ENCODE results near the gene RAPGEF4.

Gene RAPGEF4

DNA sequence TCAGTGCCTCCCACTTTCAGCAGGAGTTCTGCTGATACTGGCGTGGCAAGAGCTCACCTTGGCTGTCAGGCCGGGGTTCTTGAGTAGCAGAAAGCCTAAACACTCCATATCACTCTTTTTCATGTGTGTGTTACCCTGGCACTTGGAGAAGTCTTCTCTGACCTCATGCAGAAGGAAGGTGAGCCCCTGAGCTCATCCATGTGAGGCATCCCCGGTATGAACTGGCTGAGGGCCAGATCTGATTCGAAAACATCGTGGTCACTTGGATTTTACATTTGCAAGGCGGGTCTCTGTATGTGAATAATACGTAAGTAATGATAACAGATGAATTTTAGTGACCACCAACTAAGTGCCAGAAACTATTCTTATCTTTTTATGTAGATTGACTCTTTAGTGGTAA lies 93.6 kb downstream of the RAPGEF4 start:
- no peak for DNase-seq

DNA sequence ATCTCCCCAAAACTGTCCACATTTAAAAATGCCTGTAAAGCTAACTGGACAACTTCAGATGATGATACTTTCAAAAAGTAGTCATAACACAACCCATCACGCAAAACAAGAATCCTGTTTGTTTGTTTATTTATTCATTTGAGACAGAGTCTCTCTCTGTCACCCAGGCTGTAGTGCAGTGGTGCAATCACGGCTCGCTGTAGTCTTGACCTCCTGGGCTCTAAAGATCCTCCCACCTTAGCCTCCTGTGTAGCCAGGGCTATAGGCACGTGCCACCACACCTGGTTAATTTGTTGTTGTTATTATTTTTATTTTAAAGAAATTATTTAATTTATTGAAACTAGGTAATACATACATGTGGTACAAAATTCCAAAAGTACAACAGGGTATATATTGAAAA lies 94.8 kb downstream of the RAPGEF4 start:
- DNase-seq = no peak

DNA sequence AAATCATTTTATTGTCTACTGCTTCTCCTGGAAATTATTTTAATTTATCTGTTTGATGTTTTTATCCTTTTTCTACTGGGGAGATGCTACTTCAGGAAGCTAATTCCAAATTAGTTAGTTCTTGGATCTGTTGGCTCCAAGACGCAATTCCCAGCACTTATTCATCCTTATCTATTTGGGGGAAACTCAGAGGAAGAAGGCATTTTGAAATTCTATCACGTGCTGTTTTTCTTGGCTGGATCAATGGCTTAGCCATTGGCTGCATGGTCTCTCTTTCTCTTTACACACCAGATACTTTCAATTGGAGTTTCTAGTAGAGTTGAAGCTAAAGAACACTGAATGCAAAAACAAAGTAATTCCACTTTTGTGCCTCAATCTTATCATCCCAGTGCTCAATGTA lies 98.3 kb downstream of the RAPGEF4 start:
- no peak for DNase-seq

DNA sequence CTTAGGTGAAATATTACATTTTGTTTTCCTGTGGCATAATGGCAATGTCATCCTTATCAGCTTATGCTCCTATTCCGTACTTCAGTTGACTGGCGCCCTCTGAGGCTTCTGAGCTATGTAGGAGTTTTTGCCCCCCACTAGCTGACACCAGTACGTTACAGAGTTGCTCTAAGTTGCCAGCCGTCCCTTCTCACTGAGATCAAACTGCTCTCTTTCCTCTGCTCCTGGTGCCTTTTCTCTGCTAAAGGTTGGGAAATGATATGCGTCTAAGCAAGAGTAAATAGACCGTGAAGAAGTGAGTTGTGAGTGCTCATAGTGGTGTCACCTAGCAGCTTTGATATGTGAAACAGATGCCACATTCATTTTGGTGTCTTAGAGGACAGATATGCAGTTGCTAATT lies 99.2 kb downstream of the RAPGEF4 start:
- DNase-seq = no peak

DNA sequence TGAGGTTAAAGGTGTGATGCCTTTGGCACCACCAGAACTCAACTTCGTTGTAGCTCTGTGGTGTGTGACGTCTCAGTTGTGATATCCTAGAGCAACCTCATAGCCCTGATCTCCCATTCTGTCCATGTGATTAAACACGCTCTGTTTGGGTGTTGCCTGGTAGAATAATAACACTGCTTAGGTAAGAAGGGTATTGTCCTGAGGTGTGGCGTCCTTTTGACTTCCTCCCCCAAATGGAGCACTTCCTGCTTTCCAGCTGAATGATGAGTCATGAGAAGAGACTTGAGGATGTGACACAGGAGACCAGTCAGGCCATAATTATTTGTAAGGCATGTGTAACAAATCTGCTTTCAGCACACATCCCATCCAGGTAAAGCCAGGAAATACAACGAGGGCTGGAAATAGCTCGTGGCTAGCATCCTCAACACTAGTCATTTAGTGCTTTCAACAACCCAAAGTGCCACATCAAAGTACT lies 100.7 kb downstream of the RAPGEF4 start:
- DNase-seq = peak in 1 of 2 donors; percentile 30

DNA sequence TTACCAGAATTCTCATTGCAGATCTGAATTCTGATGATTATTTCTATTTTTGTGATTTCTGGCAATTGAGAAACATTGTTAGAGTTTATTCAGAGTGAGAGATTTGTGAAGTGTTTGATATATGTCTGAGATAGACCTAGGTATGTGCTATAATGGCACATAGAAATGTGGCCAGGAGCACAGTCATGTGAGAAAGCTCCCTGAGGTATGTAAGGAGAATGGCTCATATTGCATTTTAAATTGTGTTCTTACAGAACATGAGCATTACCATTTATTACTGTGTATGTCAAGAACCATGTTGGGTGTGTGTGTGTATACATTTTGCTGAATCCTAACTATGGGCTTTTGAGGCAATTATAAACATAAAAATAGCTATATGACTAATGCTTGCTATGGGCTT lies 101.2 kb downstream of the RAPGEF4 start:
- no peak for DNase-seq

DNA sequence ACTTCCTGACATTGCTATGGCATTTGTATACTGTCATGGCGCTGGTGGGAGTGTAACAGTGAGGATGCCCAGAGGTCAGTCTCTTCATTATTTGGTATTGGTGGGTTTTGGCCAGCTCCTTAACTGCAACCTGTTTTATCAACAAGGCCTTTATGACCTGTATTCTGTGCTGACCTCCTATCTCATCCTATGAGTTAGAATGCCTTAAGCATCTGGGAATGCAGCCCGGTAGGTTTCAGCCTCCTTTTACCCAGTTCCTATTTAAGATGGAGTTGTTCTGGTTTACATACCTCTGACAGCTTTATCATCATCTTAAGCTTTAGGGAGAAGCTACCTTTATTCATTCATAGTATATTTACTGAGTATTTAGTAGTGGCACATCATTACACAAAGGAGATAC lies 103.8 kb downstream of the RAPGEF4 start:
- no peak for DNase-seq

DNA sequence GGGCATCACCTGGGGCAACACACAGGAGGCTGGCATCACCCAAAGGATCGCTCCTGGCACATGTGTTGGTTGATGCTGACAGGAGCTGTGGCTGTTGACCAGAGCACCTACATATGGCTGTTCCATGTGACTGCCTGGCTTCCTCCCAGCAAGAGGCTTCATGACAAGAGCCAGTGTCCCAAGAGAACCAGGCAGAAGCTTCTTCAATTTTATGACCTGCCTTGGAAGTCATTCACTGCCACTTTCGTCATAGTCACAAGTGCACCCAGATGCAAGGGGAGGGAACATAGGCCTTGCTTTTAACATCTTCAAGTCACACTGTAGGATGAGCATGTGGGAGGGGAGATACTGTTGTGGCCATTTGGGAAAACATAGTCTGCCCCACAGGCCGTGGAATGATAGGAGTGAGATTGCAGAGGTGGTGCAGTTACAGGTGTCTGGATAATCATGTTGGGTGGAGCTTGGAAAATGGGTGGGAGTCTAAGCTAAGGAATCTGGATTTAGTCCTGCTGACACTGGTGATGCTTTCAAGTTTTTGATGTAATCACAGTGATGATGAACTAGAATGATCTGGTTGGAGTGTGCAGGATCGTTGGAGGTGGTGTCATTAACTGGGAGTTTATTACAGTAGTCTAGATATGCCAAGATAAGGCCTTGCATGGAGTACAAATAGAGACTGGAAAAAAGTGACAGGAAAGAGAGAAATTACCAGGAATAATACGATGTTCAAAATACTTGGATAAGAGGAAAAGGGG lies 107.0 kb downstream of the RAPGEF4 start:
- DNase-seq = peak in 1 of 2 donors; percentile 19

DNA sequence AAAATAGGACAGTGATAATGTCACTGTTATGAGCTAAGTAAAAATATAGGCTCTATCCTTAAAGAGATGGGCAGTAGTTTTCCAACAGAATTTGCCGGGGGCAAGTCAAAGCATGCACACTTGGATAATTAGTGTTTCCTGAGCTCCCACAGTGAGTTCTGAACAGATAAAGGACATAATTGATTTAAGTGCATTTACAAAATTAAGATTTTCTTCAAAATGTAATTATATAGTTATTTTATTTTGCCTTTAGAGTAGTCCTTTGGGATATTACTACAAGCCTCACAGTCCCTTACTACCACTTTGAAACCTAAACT lies 107.6 kb downstream of the RAPGEF4 start:
- DNase-seq = no peak

DNA sequence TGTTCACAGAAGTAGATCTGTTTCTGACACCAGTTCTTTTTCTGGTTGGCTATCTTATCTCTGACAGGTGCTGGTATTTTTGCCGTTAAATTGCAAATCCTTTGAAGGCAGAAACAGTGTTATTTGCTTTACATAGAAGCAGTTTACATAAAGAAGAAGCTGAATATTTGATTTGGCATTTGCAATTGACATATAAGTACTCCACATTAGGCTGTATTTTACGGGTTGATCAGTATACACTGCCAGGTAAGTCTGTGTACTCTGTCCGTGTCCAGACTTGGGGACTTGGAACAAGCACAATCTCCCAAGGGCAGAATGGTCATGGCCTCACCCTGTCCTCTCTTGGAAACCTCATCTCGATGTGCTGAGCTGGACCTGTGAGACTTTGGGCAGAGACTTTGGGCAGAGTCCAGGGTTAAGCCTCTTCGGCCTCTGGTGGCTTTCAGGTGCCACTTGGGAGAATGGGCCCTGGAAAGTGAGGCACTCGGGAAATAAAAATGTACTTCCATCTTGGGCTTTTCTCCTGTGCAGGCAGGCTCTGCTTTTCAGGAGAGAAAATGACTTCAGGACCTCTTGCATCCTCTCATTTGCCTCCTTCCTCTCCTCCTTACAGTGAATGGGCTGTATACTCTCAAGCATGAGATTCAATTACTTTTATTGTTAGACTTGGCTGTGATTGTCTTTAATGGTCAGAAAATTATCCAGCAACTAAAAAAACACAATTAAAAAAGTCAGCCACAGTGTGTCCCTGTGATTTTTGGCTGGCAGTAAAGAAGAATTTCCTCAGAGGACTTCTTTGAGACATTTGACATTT lies 108.5 kb downstream of the RAPGEF4 start:
- no peak for DNase-seq

DNA sequence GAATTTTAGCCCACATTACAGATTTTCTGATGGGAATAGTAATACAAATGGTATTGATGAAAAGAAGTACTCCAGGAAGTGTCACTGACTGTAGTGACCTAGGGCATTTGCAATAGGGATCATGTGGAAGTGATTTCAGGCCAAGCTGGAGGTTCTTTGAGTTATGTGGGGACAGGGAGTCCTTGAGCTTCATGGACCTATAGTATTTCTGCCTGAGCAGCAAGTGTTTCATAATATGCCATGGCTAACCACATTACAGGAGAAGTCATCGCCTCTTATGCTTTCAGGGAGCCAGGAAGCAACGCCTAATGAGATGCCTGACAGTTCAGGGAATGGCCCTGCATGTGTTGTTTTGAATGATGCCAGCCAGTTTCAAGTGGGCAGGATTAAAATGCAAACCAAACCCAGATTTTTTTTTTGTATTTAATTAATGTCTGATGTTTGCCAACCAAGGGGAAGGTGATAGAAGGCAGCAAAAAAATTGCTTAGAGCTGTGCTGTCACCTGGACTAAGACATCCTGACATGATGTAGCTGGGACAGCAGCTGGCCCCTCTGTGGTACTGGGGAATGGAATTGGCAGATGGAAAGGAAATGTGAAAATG lies 109.5 kb downstream of the RAPGEF4 start:
- DNase-seq = no peak

DNA sequence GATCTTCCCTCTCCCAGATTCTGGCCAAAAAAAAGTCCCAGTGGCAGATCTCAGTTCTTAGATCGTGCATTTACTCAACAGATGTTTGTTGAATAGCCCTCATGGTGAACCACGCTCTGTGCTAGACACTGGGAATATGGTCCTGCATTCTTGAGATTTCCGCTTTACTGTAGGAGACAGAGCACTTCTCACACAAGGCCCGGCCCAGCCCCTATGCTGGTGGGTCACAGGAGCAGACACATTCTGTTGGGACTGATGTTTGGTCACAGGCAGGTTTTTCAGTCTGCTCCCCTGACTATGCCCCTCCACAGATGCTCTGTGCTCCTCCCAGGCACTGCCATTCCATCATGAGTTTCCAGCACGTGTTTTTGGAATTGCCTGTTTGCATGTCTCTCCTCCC lies 110.9 kb downstream of the RAPGEF4 start:
- DNase-seq = no peak

DNA sequence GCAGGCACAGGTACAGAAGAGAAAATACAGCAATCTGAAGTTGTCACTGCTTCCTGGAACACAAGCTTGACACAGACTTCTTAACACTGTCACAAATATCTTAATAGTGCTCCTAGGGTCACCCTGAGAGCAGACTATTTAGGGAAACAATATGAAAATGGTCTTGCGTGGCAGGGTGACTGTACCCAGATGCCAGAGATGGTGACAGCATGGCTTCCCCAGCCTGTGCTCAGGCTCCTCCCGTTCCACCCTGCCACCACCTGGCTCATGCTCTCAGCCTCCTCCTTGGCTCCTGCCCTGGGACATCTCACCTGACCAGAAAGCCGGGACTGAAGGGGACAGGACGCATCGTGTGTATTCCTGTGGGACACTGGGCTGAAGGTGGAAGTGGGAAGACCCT lies 111.5 kb downstream of the RAPGEF4 start:
- no peak for DNase-seq

DNA sequence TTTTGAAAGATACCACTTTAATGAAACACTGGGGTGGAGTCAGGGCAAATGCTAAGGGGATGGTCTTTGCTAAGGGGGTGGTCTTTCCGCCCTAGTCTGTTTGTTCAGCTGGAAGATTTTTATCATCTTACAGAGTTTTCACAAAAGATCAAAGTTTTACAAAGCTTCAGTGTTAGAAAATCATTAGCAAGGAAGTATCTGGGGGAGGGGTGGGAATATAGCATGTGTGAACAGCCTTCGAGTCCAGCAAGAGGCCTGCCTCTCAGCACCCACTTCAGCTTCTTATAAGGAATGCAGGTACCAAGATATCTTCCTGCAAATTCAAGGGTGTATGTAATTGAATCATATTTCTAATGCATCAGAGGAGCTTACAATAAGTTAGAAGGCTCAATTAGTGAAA lies 112.9 kb downstream of the RAPGEF4 start:
- no peak for DNase-seq

DNA sequence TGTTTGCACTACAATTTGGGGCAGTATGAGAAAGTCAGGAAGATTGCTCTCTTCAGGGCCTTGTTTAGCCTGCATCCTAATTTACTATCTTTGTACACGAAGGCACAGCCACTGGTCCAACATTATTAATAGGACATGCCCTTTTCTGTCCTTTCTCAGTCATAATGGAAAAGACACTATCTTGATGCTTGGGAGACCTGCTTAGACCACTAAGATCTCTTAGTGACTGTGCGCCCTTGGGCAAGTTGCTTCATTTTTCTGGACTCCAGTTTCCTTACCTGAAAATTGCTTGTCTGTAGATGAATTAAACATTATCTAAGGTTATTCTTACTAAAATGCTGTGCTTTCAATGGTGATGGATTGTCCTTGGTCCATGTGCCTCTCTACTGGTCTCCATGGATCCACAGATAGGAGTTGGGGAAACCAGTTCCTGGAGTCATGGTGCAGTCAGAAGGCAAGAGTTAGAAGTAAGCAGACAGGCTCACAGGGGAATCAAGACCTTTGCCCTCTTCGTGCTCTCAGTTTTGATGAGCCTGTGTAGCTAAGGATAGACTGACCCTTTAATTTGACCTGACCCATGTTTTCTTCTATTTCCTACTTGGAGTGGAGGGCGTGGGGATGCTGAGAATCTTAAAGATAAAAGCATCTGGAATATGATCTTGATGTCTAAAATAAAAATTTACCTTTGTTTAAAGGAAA lies 114.0 kb downstream of the RAPGEF4 start:
- no peak for DNase-seq

DNA sequence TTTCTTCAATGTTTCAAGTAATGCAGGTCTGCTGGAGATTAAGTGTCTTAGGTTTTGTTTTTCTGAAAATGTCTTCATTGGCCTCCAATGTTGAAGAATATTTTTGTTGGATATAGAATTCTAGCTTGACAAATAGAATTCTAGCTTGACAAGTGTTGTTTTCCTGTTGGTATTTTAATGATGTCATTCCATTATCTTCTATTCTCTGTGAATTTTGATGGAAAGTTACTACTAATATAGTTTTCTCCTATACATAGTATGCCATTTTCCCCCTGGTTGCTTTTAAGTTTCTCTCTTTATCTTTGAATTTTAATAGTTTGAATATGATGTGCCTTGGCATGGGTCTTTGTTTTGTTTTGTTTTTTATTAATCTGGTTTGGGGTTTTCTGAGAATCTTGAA lies 119.9 kb downstream of the RAPGEF4 start:
- DNase-seq = no peak

DNA sequence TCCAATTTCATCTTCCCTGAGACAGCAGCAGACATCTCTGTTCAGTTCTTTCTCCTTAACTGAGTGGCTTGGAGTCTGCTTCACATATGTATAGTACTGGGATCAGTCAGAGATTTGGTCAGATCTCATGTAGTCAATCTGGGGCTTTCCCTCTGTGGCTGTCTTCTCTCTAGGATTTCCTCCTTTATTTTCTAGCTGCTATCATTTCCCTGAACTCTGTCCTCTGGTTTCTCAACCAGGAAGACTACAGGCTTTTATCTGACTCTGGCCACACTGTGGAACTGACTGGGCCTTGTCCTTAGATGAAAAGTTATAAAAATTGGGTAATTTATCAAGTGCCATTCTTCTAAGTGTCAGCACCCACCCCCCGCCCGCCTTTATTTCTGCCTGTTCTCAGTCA lies 121.0 kb downstream of the RAPGEF4 start:
- DNase-seq = no peak

DNA sequence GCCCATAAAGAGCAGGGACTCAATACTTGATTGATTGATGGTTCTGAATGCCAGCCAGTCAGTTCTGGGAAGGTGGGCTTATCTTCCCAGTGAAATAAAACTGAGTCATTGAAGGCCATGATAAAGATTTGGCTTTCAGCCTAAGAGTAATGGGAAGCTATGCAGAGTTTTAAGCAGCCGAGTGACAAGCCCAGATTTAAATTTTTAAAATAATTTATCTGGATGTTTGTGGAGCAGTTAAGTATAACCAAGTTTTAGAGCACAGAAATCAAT lies 122.8 kb downstream of the RAPGEF4 start:
- DNase-seq = no peak

DNA sequence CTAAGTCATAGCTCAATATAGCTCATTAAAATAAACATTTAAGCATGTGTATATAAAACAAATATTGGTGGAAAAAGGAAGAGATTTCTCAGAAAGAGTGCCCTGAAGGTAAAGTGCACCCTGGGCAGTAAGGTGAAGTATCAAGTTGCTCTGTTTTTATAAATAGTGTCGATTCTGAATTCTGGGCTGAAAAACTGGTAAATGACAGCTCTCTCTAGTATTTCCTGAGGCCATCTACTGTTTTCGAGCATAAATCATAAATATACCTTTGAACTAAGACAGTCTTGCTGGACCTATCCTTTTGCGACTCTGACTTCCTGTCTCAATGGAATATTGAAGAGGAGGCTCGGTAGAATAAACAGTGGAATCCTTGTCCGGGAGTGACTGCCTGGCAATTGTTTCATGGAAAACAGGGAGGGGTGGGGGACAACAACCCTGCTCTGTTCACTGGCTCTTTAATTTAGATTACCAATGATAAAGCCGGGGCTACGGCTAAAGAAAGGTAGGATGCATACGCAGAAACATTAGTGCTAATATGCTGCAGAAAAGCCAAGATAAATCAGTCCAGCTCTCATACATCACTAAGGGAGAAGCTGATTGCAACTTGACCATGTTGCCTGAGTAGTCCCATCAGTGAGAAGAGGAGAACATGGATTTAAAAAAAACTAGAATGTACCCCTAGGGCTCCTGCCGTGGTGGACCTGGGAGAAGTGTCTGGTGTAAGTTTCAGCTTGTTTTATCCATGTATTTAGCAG lies 124.1 kb downstream of the RAPGEF4 start:
- DNase-seq = no peak

DNA sequence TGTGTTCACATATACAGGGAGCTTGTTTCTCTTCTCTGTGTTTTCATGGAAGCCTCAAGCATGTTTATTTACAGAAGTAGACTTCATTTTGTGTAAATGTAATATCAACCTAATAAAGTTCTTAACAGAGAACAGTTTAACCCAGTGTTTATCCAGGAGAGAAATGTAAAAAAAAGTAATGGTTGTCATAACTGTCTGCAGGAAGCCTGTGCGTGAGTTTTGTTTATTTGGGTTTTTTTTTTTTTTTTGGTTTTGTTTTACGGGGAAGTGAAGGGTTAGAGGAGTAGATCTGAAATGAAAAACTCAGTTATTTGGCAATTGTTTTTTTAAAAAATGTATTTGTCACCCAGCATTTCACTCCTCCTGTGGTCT lies 124.7 kb downstream of the RAPGEF4 start:
- DNase-seq = no peak

DNA sequence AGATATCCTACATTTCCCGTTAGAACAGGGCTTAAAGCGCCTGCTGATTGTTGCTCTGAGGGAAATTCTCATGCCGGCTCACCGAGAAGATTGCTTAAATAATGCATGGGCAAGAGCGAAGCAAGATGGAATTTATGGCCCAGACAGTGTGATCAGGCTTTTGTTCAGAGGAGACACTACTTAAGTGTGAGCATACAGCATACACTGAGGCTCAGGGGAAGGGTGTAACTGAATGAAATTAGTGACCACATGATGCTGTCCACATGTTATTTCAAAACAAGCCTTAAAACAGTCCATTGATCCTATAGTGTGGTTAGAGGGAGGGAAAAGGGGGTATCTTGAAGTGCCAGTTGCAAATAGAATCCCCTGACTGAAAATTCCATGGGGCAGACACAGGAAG lies 125.5 kb downstream of the RAPGEF4 start:
- DNase-seq = no peak

DNA sequence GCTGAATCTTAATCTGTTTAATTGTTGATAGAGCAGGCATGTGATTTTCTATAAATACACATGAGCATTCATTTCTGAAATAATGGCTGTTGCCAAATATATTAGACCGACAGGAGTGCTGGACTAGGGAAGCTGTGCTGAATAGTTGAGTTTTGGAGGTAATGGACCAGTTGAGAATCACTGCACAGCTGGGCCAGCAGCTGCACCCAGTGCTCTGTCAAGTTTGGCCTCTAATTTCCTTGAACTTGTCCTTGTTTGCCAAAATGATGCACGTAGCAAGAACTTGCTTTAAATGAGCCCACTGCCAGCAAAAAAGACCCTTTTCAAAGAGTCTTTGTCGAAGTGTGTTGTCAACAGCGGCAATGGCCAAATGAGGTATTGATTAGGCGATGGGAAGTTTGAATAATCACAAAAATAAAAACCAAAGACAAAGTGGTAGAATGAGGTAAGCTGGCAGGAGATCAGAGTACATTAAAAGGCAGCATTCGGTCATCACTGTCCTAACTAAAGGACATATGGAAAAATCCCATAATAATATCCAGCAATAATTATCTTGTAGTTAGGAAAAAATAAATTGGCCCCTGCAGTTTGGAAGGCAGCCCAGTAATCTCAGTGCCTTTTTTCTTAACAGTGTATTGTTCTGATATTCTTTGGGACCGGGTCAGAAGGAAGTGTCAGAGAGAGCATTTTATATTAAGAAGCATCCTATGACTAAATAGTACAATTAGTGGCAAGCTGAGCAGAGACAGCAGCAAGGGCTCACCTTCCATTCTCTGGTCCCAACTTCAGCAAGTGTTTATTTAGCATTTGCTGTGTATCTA lies 126.2 kb downstream of the RAPGEF4 start:
- DNase-seq = no peak
